Smooth muscle cell (in vitro differentiated cells): ENCODE results near the gene A1CF. TPM values are rescaled to one million over a fixed set of nuclear protein-coding genes. Genes with fewer than 3 reads are reported as not detected.
"Not testable (repeated sequence)": the region's sequence is repeated elsewhere in the genome, so short reads cannot be mapped to it uniquely, and the experiment has no call there.

Experiments used
- DNase-seq: peaks from one replicate; lab custom pipeline; 2025; ENCODE audit not compliant: unreplicated experiment; lab: John Stamatoyannopoulos, UW
- H2AFZ ChIP-seq: fragments of 200-600 bp; sonication (generic); 2 replicates; pipeline ENCODE4 v1.6.0; 2016; ENCODE audit warnings: antibody characterized with exemption, low read depth, mild to moderate bottlenecking
- H3F3A ChIP-seq: fragments of 200-600 bp; sonication (generic); 2 replicates; pipeline ENCODE4 v1.6.0; 2017; ENCODE audit warnings: antibody characterized with exemption, low read depth
- H3K27ac ChIP-seq: fragments of 200-600 bp; sonication (generic); 2 replicates; pipeline ENCODE4 v1.5.1; 2016; ENCODE audit warnings: low read depth, mild to moderate bottlenecking
- H3K27me3 ChIP-seq: fragments of 200-600 bp; sonication (generic); 2 replicates; pipeline ENCODE4 v1.6.1; 2016; ENCODE audit warnings: low read depth, mild to moderate bottlenecking
- H3K36me3 ChIP-seq: fragments of 200-600 bp; sonication (generic); 2 replicates; pipeline ENCODE4 v1.5.1; 2016; ENCODE audit warnings: low read depth
- H3K4me1 ChIP-seq: fragments of 200-600 bp; sonication (generic); 2 replicates; pipeline ENCODE4 v1.5.1; 2016; ENCODE audit warnings: low read depth
- H3K4me2 ChIP-seq: fragments of 200-600 bp; sonication (generic); 2 replicates; pipeline ENCODE4 v1.6.0; 2016; ENCODE audit warnings: mild to moderate bottlenecking
- H3K4me3 ChIP-seq: fragments of 200-600 bp; sonication (generic); 2 replicates; pipeline ENCODE4 v1.5.1; 2016; ENCODE audit warnings: mild to moderate bottlenecking
- H3K79me2 ChIP-seq: fragments of 200-600 bp; sonication (generic); 2 replicates; pipeline ENCODE4 v1.6.0; 2016; ENCODE audit warnings: low read depth, mild to moderate bottlenecking
- H3K9ac ChIP-seq: fragments of 200-600 bp; sonication (generic); 2 replicates; pipeline ENCODE4 v1.6.0; 2016; ENCODE audit warnings: low read depth
- H3K9me3 ChIP-seq: fragments of 200-600 bp; sonication (generic); replicated peaks from 2 replicates; pipeline ENCODE4 v1.5.1; 2016; ENCODE audit warnings: low read depth
- H4K20me1 ChIP-seq: fragments of 200-600 bp; sonication (generic); 2 replicates; pipeline ENCODE4 v1.6.0; 2016; ENCODE audit warnings: low read depth
- WGBS: methylation state at CpG from one replicate; pipeline ENCODE4 v1.1.7; 2016; ENCODE audit warnings: low lambda C conversion rate; 5-methylcytosine and 5-hydroxymethylcytosine counted together
- polyA plus RNA-seq: library from polyadenylated mRNA; unstranded; fragments of >200 nt; fragmentation: Nextera tagmentation; extraction: Ambion mirVana; gene quantifications from 2 replicates; pipeline ENCODE4 v1.2.1, GENCODE V29; 2016
- total RNA-seq: library from RNA; depleted of rRNA; stranded (reverse); fragments of >200 nt; gene quantifications from 2 replicates; pipeline ENCODE4 v1.2.3, GENCODE V29; 2014
- TF ChIP-seq, protein P1 (sequence below): fragments of 200-600 bp; sonication (generic); IDR thresholded peaks from 2 replicates; pipeline ENCODE4 v1.5.1; 2017; ENCODE audit warnings: borderline replicate concordance, mild to moderate bottlenecking, antibody characterized with exemption; ENCODE audit not compliant: insufficient read depth, poor library complexity, severe bottlenecking

A1CF gene
- total and polyA plus RNA-seq, 2 experiments from 2014 or later = not detected

DNA sequence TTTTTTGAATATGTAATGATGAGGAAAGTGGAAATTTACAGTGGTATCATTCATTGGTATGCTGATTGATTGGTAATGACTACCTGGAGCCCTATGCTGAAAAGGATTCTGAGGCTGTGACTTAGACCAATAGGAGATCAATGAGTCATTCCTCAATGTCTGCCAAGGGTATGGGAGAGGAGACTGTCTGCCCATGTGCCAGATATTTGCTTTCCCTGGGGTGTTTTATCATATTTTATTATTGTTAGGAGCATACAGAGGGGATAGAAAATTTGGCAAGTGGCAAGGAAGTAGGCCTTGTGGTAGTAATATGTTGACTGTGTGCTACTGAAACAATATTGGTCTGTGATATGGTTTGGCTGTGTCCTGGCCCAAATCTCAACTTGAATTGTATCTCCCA is 90.9 kb downstream of the A1CF start:
- H3K79me2 ChIP-seq = no peaks in the 10 kb centered on the region
- DNase-seq = no peak
- H4K20me1 ChIP-seq = no peaks in the 10 kb centered on the region
- no peaks in the 10 kb centered on the region for H3K9me3 ChIP-seq
- H3K36me3 ChIP-seq = no peaks in the 10 kb centered on the region
- H2AFZ ChIP-seq = no peak overlapping the region
- H3K4me1 ChIP-seq = no peaks in the 10 kb centered on the region
- H3F3A ChIP-seq = no peaks in the 10 kb centered on the region
- no peak overlapping the region for H3K9ac ChIP-seq
- TF ChIP-seq, protein P1, sequence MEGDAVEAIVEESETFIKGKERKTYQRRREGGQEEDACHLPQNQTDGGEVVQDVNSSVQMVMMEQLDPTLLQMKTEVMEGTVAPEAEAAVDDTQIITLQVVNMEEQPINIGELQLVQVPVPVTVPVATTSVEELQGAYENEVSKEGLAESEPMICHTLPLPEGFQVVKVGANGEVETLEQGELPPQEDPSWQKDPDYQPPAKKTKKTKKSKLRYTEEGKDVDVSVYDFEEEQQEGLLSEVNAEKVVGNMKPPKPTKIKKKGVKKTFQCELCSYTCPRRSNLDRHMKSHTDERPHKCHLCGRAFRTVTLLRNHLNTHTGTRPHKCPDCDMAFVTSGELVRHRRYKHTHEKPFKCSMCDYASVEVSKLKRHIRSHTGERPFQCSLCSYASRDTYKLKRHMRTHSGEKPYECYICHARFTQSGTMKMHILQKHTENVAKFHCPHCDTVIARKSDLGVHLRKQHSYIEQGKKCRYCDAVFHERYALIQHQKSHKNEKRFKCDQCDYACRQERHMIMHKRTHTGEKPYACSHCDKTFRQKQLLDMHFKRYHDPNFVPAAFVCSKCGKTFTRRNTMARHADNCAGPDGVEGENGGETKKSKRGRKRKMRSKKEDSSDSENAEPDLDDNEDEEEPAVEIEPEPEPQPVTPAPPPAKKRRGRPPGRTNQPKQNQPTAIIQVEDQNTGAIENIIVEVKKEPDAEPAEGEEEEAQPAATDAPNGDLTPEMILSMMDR = no peak
- H3K4me3 ChIP-seq = no peak overlapping the region
- no peak overlapping the region for H3K27ac ChIP-seq
- H3K4me2 ChIP-seq = no peak overlapping the region
- no peaks in the 10 kb centered on the region for H3K27me3 ChIP-seq

DNA sequence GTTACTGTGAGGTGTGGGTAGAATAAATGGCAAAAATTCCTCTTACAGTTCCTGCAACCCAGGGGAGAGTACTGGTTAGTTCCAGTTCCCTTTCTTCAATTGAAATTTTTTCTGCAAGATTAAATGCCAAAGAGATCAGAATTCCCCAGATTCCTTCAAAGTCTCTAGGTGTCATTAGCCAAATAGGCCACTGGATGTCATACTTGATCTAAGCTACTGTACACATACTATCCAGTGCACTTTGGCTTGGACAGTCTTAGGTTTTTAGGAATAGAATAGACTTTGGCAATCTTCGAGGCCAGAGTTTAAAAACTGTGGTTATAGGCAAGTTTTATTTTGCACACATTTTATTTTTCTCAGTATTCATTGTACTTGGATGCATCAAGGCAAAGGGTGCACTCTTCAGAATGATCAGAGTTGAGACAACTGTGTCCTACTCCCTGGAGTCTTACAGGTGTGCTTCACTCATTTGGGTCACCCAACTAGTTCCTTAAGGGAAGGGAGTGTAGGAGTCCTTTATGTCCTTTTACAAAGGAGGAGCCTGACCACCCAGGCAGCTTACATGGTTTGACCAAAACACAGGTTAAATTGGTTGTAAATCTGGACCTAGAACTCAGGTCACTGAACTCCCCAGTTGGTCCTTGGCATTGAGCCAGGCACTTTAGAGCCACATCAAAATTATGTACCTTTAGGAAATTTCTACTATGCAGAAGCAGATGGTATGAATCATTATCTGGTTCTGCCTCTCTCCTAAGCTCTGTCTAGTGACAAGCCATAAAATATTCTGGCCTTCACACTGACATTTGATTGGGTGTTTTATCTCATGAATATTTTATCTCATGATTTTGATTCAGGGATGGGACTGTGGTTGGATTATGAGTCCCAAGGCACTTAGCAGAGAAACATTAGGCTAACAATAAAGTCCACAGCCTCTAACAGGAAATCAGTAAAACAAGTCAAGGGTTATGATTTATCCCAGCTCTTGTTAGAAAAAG is 96.2 kb downstream of the A1CF start:
- DNase-seq = no peak
- TF ChIP-seq, protein P1 = peak; percentile 25
- Histone ChIP-seq H3K79me2 (no peaks in the 10 kb centered on the region), H3K9ac (no peak overlapping the region), H3K4me2 (no peak overlapping the region), H3K4me1 (no peaks in the 10 kb centered on the region), H3K27me3 (no peaks in the 10 kb centered on the region), H3K4me3 (no peak overlapping the region), H3K36me3 (no peaks in the 10 kb centered on the region), H3K27ac (no peak overlapping the region), H4K20me1 (no peaks in the 10 kb centered on the region), H3F3A (no peaks in the 10 kb centered on the region), H2AFZ (no peak overlapping the region), H3K9me3 (no peaks in the 10 kb centered on the region)
- WGBS = 71% methylated on average over 1 of the region's 1 CpG

DNA sequence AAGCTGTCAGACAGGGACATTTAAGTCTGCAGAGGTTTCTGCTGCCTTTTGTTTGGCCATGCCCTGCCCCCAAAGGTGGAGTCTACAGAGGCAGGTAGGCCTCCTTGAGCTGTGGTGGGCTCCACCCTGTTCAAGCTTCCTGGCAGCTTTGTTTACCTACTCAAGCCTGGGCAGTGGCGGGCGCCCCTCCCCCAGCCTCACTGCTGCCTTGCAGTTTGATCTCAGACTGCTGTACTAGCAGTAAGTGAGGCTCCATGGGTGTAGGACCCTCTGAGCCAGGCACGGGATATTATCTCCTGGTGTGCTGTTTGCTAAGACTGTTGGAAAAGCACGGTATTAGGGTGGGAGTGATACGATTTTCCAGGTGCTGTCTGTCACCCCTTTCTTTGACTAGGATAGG is 97.5 kb downstream of the A1CF start:
- H3K4me2 ChIP-seq, H3K4me3 ChIP-seq, H3K9me3 ChIP-seq, H3K36me3 ChIP-seq, DNase-seq, H2AFZ ChIP-seq, H3K9ac ChIP-seq, H4K20me1 ChIP-seq, H3K4me1 ChIP-seq, H3K79me2 ChIP-seq, H3K27me3 ChIP-seq, H3K27ac ChIP-seq, H3F3A ChIP-seq: not testable (repeated sequence)
- 50% methylated on average over 5 of the region's 5 CpGs for WGBS

DNA sequence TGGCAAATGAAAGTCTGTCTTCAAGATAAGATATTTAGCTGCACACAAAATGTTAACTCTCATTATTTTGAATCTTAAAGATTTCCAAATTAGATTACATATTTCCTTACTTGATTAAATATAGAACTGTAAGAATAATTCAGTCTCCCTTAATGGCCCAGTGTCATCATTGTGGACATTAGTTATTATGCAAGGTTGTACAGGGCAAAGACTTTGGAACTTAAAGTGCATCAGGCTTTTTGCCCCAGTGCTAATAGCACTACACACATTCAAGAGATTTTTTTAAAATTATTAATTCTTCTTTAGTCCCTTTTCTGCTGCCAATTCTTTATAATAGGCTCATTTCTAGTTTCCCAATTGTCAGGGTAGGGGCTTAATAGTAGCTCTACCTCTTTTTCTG is 103.4 kb downstream of the A1CF start:
- not testable (repeated sequence) for H3K4me1 ChIP-seq, H2AFZ ChIP-seq, H3K27ac ChIP-seq, H4K20me1 ChIP-seq, H3K27me3 ChIP-seq, DNase-seq, H3K36me3 ChIP-seq, H3F3A ChIP-seq, H3K9ac ChIP-seq, H3K79me2 ChIP-seq, H3K9me3 ChIP-seq, H3K4me3 ChIP-seq, H3K4me2 ChIP-seq

DNA sequence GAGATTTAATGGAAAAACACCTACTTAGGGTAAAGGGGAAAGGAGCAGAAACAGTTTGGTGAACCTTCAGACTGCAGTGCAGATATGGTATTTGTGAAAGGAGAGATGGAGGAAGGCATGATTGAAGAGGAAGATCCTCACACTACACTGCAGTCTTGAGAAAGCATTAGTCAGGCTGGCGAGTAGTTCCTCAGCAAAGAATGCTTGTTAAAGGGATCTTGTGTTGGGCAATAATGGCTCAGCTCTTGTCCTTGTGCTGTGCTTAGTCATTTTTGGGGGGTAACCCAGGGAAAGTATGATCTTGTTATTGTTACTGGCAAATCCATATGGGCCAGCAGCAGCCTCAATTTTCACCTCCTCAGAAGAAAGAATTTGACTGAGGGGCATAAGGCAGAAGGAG is 105.4 kb downstream of the A1CF start:
- not testable (repeated sequence) for H2AFZ ChIP-seq, H3K27me3 ChIP-seq, H3K79me2 ChIP-seq, H3K4me2 ChIP-seq, H3K9me3 ChIP-seq, H4K20me1 ChIP-seq, H3K27ac ChIP-seq, H3K4me3 ChIP-seq, H3F3A ChIP-seq, H3K4me1 ChIP-seq, H3K36me3 ChIP-seq, DNase-seq, H3K9ac ChIP-seq
- WGBS = 79% methylated on average over 1 of the region's 1 CpG

DNA sequence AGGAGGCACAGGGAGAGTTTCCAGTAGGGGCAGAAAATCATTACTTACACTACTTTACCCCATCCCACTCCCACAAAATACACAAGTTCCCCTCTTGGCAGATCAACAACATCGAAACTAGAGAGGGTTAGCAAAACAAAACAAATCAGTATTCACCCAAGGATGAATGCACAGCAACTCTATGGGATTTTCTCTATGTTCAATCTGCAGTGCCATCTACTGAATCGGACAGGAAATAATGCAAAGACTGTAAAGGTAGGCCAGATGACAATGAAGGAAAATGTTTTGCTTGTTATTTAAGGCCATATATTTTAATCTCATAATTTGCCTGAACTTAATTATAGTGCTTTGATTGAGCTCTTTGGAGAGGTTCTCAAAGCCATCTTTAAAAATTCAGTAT is 110.6 kb downstream of the A1CF start:
- WGBS = 81% methylated on average over 2 of the region's 2 CpGs
- DNase-seq, H4K20me1 ChIP-seq, H3K4me3 ChIP-seq, H3F3A ChIP-seq, H3K9ac ChIP-seq, H3K79me2 ChIP-seq, H2AFZ ChIP-seq, H3K4me1 ChIP-seq, H3K27ac ChIP-seq, H3K4me2 ChIP-seq, H3K36me3 ChIP-seq, H3K27me3 ChIP-seq, H3K9me3 ChIP-seq: not testable (repeated sequence)

DNA sequence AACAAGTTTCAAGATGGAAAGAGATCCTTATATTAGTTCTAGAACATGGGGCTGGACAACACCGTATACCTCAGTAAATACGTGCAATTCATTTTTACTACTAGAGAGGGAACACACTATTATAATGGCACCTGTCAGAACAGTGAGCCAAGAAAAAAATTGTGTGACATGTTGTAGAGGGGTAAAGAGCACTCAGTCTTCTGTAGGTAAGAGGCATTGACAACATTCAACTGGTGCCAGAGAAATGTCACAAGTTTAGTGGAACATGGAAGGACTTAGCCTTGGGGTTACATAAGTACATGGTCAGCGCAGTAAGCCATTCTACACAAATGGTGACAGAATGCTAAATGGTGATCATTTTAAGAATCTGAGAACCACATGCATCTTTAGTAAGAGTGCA is 113.4 kb downstream of the A1CF start:
- H3K4me1 ChIP-seq, H4K20me1 ChIP-seq, H3K4me3 ChIP-seq, H3F3A ChIP-seq, H3K36me3 ChIP-seq, H3K9me3 ChIP-seq, DNase-seq, H3K9ac ChIP-seq, H3K27me3 ChIP-seq, H2AFZ ChIP-seq, H3K79me2 ChIP-seq, H3K4me2 ChIP-seq, H3K27ac ChIP-seq: not testable (repeated sequence)
- WGBS = 94% methylated on average over 3 of the region's 3 CpGs
